Measurements from ENCODE around the gene RGS6. TPM values are rescaled to one million over a fixed set of nuclear protein-coding genes. Genes with fewer than 3 reads are reported as not detected.

RGS6 gene
- total RNA-seq, 1 donor: not detected

DNA sequence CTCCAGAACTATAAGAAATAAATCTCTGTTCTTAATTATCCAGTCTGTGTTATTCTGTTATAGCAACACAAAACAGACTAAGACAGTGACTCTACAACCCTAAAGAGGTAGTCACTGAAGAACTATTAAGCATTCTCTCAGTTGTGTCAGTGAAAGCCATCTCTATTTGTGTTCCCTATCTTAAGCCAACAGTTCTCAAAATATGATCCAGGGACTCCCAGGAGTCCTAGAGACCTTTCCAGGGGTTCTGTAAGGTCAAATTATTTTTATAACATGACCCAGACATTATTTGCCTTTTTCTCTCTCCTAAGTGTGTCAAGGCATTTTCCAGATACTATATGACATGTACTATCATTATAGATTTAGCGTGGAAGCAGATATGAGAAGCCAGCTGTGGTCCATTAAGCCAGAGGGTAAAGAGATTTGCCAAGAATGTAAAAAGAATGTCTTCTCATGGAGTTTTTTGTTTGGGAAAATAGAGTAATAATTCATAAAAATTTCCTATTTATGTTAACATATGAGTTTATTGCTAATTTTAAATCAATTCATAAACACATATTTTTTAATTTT lies 315.8 kb downstream of the RGS6 start:
- no peak overlapping the region for H3K4me3 ChIP-seq (ENCODE audit: insufficient read depth, low read length)
- H3K36me3 ChIP-seq (ENCODE audit: insufficient read depth, low read length): no peaks in the 10 kb centered on the region
- TF ChIP-seq, protein P1, sequence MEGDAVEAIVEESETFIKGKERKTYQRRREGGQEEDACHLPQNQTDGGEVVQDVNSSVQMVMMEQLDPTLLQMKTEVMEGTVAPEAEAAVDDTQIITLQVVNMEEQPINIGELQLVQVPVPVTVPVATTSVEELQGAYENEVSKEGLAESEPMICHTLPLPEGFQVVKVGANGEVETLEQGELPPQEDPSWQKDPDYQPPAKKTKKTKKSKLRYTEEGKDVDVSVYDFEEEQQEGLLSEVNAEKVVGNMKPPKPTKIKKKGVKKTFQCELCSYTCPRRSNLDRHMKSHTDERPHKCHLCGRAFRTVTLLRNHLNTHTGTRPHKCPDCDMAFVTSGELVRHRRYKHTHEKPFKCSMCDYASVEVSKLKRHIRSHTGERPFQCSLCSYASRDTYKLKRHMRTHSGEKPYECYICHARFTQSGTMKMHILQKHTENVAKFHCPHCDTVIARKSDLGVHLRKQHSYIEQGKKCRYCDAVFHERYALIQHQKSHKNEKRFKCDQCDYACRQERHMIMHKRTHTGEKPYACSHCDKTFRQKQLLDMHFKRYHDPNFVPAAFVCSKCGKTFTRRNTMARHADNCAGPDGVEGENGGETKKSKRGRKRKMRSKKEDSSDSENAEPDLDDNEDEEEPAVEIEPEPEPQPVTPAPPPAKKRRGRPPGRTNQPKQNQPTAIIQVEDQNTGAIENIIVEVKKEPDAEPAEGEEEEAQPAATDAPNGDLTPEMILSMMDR (IDR thresholded peaks at IDR 0.05; ENCODE audit: extremely low read depth, low read depth, low read length): no peak
- no peaks in the 10 kb centered on the region for H3K9me3 ChIP-seq (ENCODE audit: low read depth, low read length)
- H3K4me1 ChIP-seq (ENCODE audit: insufficient read depth, low read length): no peaks in the 10 kb centered on the region
- H3K27me3 ChIP-seq (ENCODE audit: insufficient read depth, low read length): no peaks in the 10 kb centered on the region
- DNase-seq (ENCODE audit: insufficient read length, low spot score, missing footprints): no peak
- no peak overlapping the region for H3K4me2 ChIP-seq (ENCODE audit: insufficient read depth, low read length)
- H4K20me1 ChIP-seq (ENCODE audit: insufficient read depth, low read length): no peaks in the 10 kb centered on the region
- no peak overlapping the region for H2AFZ ChIP-seq (ENCODE audit: low read length)
- no peak overlapping the region for H3K27ac ChIP-seq (ENCODE audit: low read depth, low read length)
- no peaks in the 10 kb centered on the region for H3K79me2 ChIP-seq (ENCODE audit: insufficient read depth, low read length)

DNA sequence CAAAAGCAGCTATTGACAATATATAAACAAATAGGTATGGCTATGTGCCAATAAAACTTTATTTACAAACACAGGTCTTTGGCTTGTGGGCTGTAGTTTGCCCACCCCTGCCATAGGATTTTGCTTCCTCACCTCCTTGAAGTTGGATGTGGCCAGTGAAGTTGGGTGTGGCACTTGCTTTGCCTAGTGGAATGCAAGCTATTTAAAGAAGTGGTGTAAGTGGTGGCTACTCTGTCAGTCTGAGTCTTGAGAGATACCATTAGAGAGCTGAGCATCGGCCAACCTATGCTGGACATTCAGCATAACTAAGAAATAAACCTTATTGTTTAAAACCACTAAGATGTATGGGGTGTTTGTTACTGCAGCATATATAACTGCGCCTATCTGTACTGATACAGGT lies 321.3 kb downstream of the RGS6 start:
- Histone ChIP-seq H3K4me2 (ENCODE audit: insufficient read depth, low read length) (no peak overlapping the region), H2AFZ (ENCODE audit: low read length) (no peak overlapping the region), H4K20me1 (ENCODE audit: insufficient read depth, low read length) (no peaks in the 10 kb centered on the region), H3K36me3 (ENCODE audit: insufficient read depth, low read length) (no peaks in the 10 kb centered on the region), H3K27ac (ENCODE audit: low read depth, low read length) (no peak overlapping the region), H3K9me3 (ENCODE audit: low read depth, low read length) (no peaks in the 10 kb centered on the region), H3K27me3 (ENCODE audit: insufficient read depth, low read length) (no peaks in the 10 kb centered on the region), H3K4me1 (ENCODE audit: insufficient read depth, low read length) (no peaks in the 10 kb centered on the region), H3K79me2 (ENCODE audit: insufficient read depth, low read length) (no peaks in the 10 kb centered on the region), H3K4me3 (ENCODE audit: insufficient read depth, low read length) (no peak overlapping the region)
- TF ChIP-seq, protein P1 (IDR thresholded peaks at IDR 0.05; ENCODE audit: extremely low read depth, low read depth, low read length): no peak
- no peak for DNase-seq (ENCODE audit: insufficient read length, low spot score, missing footprints)

DNA sequence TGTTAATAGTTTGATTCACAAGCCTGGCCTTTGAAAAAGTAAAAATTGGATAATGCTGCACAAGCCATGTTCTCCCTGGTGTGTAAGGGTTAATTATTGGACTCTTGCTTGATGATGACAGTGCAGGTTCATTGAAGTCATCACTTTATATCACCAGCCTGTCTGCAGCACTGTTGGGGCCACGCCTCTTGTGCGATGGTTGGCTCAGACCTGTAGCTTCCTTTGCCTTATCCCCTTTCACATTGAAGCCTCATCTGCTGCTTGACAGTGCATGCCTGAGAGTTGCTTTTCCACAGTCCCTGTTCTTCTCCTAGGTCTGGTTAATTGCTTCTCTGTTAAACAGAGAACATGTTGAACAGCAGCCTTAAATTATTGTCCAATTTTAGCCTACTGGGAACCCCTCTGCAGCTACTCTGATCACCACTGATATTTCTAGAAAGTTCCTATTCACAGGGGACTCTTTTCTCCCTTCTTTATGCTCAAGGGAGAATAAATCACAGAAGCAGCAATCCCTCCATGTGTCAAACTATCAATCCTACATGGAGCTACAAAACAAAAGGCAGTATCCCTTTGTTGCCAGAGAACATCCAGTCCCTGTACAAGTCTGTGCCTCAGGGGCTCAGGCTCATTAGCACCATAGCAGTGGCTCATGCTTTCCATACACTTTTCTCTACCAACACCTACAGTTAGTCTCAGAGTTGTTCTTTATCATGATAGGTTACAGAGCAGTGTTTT lies 322.1 kb downstream of the RGS6 start:
- TF ChIP-seq, protein P1 (IDR thresholded peaks at IDR 0.05; ENCODE audit: extremely low read depth, low read depth, low read length): no peak
- no peak overlapping the region for H3K27ac ChIP-seq (ENCODE audit: low read depth, low read length)
- H3K27me3 ChIP-seq (ENCODE audit: insufficient read depth, low read length): no peaks in the 10 kb centered on the region
- H3K9me3 ChIP-seq (ENCODE audit: low read depth, low read length): no peaks in the 10 kb centered on the region
- no peaks in the 10 kb centered on the region for H3K36me3 ChIP-seq (ENCODE audit: insufficient read depth, low read length)
- H3K4me2 ChIP-seq (ENCODE audit: insufficient read depth, low read length): no peak overlapping the region
- no peaks in the 10 kb centered on the region for H3K4me1 ChIP-seq (ENCODE audit: insufficient read depth, low read length)
- H3K4me3 ChIP-seq (ENCODE audit: insufficient read depth, low read length): no peak overlapping the region
- no peaks in the 10 kb centered on the region for H3K79me2 ChIP-seq (ENCODE audit: insufficient read depth, low read length)
- H2AFZ ChIP-seq (ENCODE audit: low read length): no peak overlapping the region
- no peak for DNase-seq (ENCODE audit: insufficient read length, low spot score, missing footprints)
- H4K20me1 ChIP-seq (ENCODE audit: insufficient read depth, low read length): no peaks in the 10 kb centered on the region

DNA sequence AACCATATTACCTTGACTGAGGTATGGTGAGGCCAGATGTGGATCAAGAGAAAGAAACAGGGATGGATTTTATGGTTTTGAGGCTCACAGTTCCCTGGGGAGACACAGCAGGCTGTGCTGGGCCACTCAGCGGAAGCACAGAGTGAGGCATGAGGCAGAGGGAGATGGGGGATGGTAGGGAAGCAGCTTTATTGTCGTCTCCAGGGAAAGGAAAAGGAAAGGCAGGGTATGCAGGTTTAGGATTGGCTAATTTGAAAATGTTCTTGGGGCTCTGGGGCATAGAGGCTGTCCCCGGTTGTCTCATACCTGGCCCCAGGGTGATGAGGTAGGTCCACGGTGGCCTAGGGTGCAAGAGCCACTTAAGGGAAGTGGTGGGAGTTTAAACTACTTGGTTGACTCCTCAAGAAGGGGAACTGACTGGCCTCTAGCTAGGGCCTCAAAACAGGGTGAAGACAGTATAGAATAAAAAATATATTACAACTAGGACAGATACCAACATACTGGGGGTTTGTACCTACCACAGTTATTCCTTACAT lies 322.8 kb downstream of the RGS6 start:
- no peaks in the 10 kb centered on the region for H4K20me1 ChIP-seq (ENCODE audit: insufficient read depth, low read length)
- H3K79me2 ChIP-seq (ENCODE audit: insufficient read depth, low read length): no peaks in the 10 kb centered on the region
- no peak overlapping the region for H3K27ac ChIP-seq (ENCODE audit: low read depth, low read length)
- no peaks in the 10 kb centered on the region for H3K4me1 ChIP-seq (ENCODE audit: insufficient read depth, low read length)
- no peaks in the 10 kb centered on the region for H3K36me3 ChIP-seq (ENCODE audit: insufficient read depth, low read length)
- no peak overlapping the region for H3K4me2 ChIP-seq (ENCODE audit: insufficient read depth, low read length)
- no peaks in the 10 kb centered on the region for H3K9me3 ChIP-seq (ENCODE audit: low read depth, low read length)
- TF ChIP-seq, protein P1 (IDR thresholded peaks at IDR 0.05; ENCODE audit: extremely low read depth, low read depth, low read length): no peak
- H3K27me3 ChIP-seq (ENCODE audit: insufficient read depth, low read length): no peaks in the 10 kb centered on the region
- no peak for DNase-seq (ENCODE audit: insufficient read length, low spot score, missing footprints)
- H2AFZ ChIP-seq (ENCODE audit: low read length): no peak overlapping the region
- H3K4me3 ChIP-seq (ENCODE audit: insufficient read depth, low read length): no peak overlapping the region

All from osteoblast (primary cell).